Esophagus mucosa (tissue), 1 donor: Measurements from ENCODE around the gene AHDC1. TPM values are rescaled to one million over a fixed set of nuclear protein-coding genes. Genes with fewer than 3 reads are reported as not detected.
A peak's percentile ranks its signal among the peaks of the same experiment; 100 is the strongest.
"Not testable (repeated sequence)": the region's sequence is repeated elsewhere in the genome, so short reads cannot be mapped to it uniquely, and the experiment has no call there.

Experiments
- ATAC-seq: fragments of 200-7000 bp; cut with Tn5 transposase; one replicate; pipeline ENCODE4 v1.9.1; 2020
- total RNA-seq: library from RNA; stranded (reverse); gene quantifications from one replicate; pipeline ENCODE4 v1.2.4, GENCODE V29; 2023
- donor health status: DM: yes; HTN: yes; CAD: no.

Gene AHDC1
- total RNA-seq, 1 donor from 2014 or later: 51.7 TPM

GRCh38 chr1:27563591-27564471, 40.1 kb downstream of the AHDC1 start:
- ATAC-seq: no peak

- ATAC-seq: no peak
Measured at GRCh38 chr1:27563341-27563590, 40.7 kb downstream of the AHDC1 start.

- no peak for ATAC-seq
Measured at GRCh38 chr1:27562534-27563340, 41.2 kb downstream of the AHDC1 start.

- ATAC-seq: no peak
Measured at GRCh38 chr1:27562021-27562420, 41.9 kb downstream of the AHDC1 start.

- ATAC-seq: no peak
Measured at GRCh38 chr1:27561124-27561899, 42.6 kb downstream of the AHDC1 start.

- peak; percentile 28 for ATAC-seq
Measured at GRCh38 chr1:27560268-27561123, 43.4 kb downstream of the AHDC1 start.

GRCh38 chr1:27559466-27560030, 44.4 kb downstream of the AHDC1 start:
- no peak for ATAC-seq

- ATAC-seq: peak; percentile 80
Measured at GRCh38 chr1:27557596-27558340, 46.2 kb downstream of the AHDC1 start.

GRCh38 chr1:27556781-27557595, 47.0 kb downstream of the AHDC1 start:
- ATAC-seq: peak; percentile 63

- ATAC-seq: no peak
Measured at GRCh38 chr1:27556435-27556780, 47.5 kb downstream of the AHDC1 start.

GRCh38 chr1:27555700-27556424, 48.1 kb downstream of the AHDC1 start:
- no peak for ATAC-seq

GRCh38 chr1:27554759-27555699, 48.9 kb downstream of the AHDC1 start:
- ATAC-seq: no peak

GRCh38 chr1:27554293-27554692, 49.7 kb downstream of the AHDC1 start:
- no peak for ATAC-seq

GRCh38 chr1:27553823-27554222, 50.1 kb downstream of the AHDC1 start:
- ATAC-seq: not testable (repeated sequence)

- no peak for ATAC-seq
Measured at GRCh38 chr1:27552911-27553420, 51.0 kb downstream of the AHDC1 start.

GRCh38 chr1:27551953-27552312, 52.0 kb downstream of the AHDC1 start:
- ATAC-seq: peak; percentile 14

GRCh38 chr1:27551170-27551952, 52.6 kb downstream of the AHDC1 start:
- ATAC-seq: no peak
